PC-9 (cell line): ENCODE data around the gene LAPTM5.

ENCODE experiments used
- EZH2 ChIP-seq: fragments of 200-600 bp; sonication (generic); IDR thresholded peaks from 2 replicates; pipeline ENCODE4 v1.8.0; 2017; ENCODE audit warnings: antibody characterized with exemption, low read depth
- TF ChIP-seq, protein P1 (sequence below): fragments of 200-600 bp; sonication (generic); conservative IDR thresholded peaks from 2 replicates; pipeline ENCODE4 v1.6.1; 2017; ENCODE audit warnings: mixed run types, antibody characterized with exemption, mild to moderate bottlenecking, moderate library complexity

- TF ChIP-seq EZH2 = no peak
- TF ChIP-seq, protein P1, sequence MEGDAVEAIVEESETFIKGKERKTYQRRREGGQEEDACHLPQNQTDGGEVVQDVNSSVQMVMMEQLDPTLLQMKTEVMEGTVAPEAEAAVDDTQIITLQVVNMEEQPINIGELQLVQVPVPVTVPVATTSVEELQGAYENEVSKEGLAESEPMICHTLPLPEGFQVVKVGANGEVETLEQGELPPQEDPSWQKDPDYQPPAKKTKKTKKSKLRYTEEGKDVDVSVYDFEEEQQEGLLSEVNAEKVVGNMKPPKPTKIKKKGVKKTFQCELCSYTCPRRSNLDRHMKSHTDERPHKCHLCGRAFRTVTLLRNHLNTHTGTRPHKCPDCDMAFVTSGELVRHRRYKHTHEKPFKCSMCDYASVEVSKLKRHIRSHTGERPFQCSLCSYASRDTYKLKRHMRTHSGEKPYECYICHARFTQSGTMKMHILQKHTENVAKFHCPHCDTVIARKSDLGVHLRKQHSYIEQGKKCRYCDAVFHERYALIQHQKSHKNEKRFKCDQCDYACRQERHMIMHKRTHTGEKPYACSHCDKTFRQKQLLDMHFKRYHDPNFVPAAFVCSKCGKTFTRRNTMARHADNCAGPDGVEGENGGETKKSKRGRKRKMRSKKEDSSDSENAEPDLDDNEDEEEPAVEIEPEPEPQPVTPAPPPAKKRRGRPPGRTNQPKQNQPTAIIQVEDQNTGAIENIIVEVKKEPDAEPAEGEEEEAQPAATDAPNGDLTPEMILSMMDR = no peak
Measured at GRCh38 chr1:30760596-30761324, 3.2 kb upstream of the LAPTM5 start.
